HG02870 (cell line): ENCODE data around the gene STAB1.

Experiments
- ATAC-seq: cut with Tn5 transposase; IDR thresholded peaks from one replicate; pipeline ENCODE4 v1.9.1; 2021; ENCODE audit warnings: mild to moderate bottlenecking, moderate library complexity; ENCODE audit not compliant: unreplicated experiment

Gene STAB1

DNA sequence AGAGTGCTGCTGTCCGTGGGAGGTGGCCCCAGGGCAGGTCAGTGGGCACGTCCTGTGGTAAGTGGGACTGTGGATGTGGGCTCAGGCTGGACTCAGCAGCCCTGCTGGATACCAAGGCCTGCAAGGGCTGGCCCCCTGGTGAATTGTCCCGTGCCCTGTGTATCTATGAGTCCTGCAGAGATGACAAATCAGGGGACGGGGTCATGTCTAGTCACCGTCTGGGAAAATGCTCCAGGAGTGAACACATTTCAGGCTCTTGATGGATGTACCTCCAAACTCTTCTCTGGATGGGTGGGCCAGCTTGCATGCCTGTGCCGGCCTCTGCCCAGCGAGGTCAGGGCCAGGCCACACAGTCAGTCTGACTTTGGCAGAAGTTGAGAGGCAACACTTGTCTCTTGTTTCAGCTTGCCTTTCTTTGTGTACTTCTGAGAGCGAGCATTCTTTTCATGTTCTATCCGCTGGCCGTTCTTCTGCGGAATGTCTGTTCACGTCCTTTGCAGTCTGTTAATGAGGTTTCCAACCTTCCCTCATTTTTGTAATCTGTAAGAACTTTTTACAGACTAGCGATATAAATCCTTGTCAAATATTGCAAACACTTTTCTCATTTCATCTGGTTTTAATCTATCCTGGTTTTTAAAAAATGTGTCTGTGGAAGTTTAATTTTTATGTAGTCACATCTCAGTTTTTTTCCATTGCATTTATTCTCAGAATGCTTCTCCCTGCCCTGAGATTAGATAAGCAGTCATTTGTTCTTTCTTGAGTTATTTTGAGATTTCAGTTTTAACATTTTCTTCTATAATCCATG, 11.4 kb upstream of the STAB1 start:
- no peak for ATAC-seq

DNA sequence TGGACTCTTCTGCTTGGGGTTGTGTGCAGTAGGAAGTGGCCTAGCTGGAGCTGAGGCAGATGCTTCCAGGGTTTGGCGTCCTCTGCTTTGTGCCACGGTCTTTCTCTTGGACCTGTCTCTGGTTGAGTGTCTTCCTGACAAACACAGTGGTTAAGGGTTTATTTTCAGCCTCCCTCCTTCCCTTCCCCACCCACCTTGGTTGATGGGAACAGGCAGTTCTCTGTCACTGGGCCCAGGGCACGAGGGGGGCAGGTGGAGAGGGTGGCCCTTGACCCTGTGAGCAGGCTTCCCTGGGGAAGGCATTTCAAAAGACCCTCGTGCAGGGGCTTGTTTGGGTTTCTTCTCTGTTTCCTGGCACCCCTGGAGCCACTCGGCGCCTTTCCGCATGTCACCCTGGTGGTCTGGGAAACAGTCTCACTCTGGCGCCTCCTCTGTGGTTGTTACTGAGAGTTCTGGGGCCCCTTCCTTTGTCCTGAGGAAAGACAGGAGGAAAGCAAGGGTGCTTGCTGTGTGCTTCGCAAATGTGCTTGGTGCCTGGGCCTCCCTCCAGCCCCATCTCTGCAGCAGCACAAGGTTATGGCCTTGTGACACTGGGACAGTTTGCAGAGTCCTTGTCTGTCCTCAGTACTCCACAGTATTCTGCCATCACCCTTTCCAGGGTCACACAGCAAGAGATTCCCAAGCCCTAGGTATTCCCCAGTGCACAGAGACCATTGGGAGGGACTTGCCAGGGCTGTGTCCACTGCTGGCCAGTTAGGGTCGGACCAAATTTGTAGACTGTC, 10.3 kb upstream of the STAB1 start:
- ATAC-seq = no peak

- ATAC-seq = no peak
Measured at GRCh38 chr3:52487050-52487787, 7.9 kb upstream of the STAB1 start.

GRCh38 chr3:52487788-52488691, 7.1 kb upstream of the STAB1 start:
- ATAC-seq = no peak

DNA sequence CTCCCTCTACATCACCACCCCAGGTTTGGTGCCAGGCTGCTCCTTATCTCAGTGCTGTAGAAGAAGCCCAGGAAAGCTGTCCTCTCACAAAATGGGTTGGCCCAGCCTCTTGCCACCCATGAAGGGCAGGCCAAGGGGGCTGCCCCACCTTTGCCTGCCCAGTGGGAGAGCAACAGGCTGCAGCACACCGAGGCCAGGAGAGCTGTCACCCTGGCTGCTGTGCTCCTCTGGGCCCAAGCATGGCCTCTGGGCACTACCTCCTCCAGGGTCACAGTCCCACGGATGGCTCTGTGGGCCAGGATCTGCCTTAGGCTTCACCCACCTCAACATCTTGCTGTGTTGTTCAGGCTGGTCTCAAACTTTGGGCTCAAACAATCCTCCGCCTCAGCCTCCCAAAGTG, 6.4 kb upstream of the STAB1 start:
- no peak for ATAC-seq

GRCh38 chr3:52489453-52489852, 5.7 kb upstream of the STAB1 start:
- no peak for ATAC-seq

- ATAC-seq = no peak
Measured at GRCh38 chr3:52490035-52490938, 4.9 kb upstream of the STAB1 start.

- no peak for ATAC-seq
Measured at GRCh38 chr3:52490939-52491526, 4.1 kb upstream of the STAB1 start.

GRCh38 chr3:52492059-52492458, 3.1 kb upstream of the STAB1 start:
- no peak for ATAC-seq

DNA sequence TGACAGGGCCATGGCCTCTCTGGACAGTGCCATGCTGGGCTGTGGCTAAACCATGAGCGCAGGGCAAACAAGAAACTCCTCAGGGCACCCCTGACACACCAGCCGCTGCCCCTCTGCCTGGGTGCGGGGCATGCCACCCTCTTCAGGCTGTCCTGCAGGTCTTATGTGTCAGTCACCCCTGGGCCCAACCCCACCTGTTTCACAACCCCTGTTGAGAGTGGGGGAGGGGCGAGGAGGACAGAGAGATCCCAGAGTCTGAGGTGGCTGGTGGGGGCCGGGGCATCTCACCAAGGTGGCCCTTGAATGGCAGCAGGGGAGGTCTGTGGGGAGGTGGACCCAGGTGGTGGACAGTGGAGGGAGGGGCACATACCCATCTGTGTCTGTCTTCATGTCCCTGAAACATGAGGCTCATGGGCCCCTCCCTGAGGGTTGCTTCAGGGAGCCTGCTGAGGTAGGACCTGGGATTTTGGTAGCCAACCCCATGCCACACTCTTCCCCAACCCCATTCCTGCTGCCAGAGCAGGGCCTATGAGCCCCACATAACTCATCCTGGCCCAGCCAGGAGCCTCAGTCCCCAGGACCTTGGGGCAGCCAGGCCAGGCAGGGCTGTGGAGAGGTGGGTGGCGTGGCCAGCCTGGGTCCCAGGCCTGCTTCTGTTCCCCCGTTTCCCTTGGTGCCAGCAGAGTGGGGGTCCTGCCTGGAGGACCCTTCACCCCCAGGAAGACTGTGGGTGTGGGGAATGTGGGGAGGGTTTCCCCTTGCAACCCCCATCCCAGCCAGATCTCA, 1.7 kb upstream of the STAB1 start:
- ATAC-seq = no peak

- no peak for ATAC-seq
Measured at GRCh38 chr3:52494445-52494844, 693 bp upstream of the STAB1 start.

DNA sequence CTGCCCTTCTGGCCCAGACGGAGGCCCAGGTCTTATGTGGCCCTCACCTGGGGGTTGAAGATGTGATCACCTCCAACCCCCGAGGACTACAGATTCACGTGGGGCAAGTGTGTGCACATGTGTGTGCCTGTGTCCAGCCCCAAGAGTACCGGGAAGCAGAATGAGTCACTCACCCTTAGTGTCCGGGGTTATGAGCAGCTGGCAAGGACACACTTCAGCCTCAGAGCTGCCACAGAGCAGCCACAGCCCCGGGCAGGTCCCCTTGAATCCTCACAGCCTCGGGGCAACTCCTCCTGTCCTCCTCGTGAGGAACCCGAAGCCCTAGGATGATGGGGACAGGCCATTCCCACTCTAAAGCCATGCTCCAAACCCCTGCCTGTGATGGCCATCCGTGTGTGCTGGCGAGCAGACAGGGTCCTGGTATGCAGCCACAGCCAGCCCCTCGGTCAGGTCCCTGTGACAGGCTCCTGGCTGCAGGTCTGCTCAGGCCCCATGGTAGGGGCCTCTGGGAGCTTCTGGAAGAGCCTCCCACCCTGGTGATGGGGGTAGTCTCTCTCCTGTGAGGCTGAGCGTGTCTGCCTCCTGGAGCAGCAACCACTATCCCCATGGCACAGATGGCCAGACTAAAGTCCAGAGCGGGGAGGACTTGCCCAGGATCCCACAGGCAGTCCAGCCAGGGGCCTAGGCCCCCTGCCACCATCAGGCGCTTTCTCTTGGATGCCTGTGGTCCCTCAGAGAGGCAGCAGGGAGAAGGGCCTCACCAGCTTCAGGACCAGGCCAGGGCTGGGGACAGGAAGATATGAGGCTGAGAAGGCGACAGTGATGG, 852 bp downstream of the STAB1 start:
- ATAC-seq = no peak

GRCh38 chr3:52498137-52499054, 3.3 kb downstream of the STAB1 start:
- ATAC-seq = no peak

DNA sequence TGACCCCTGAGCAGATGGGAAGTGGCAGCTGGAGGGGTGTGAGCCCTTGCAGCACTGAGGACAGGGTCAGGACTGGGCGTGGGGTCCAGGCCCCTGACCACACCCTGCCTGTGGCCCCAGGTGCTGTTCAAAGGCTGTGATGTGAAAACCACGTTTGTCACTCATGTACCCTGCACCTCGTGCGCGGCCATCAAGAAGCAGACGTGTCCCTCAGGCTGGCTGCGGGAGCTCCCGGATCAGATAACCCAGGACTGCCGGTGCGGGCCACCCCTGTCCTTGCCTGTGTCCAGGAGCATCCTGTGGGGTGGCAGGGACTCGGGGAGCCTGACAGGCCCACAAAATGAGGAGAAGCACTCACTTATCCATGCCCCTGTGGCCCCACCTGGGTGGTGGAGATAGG, 5.9 kb downstream of the STAB1 start:
- ATAC-seq = no peak

GRCh38 chr3:52502001-52502400, 6.9 kb downstream of the STAB1 start:
- ATAC-seq = no peak

- ATAC-seq = no peak
Measured at GRCh38 chr3:52502808-52503350, 7.7 kb downstream of the STAB1 start.
